GM19328 (cell line): ENCODE measurements around the gene EPPIN.
"Not testable (repeated sequence)": the region's sequence is repeated elsewhere in the genome, so short reads cannot be mapped to it uniquely, and the experiment has no call there.

ENCODE experiments used
- ATAC-seq: cut with Tn5 transposase; IDR thresholded peaks from one replicate; pipeline ENCODE4 v1.9.1; 2021; ENCODE audit warnings: mild to moderate bottlenecking, moderate library complexity; ENCODE audit not compliant: unreplicated experiment

The EPPIN gene

DNA sequence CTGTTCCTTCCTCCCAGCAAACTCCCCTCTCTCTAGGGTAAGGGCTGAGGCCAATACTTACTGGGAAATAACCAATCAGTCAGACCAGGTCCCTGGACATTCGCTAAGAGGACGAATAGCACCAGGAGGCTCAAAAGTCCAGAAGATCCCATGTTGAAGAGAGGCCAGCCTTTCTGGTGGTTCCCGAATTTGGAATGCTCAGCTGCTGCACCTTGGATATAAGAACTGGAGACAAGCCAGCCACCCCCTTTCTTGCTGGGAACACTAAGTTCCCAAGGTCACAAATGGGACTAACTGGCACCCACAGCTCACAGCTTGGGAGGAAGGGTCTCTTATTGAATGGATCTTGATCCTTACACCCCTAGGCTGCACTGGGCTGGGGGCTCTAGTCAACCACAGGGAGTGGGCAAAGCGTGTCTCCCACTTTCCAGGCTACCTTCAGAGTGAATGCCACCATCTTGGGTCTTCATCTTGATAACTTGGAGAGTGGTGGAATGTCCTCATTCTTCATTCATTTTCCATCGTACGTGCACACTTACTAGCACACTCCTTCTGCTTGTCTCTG lies at the start of gene EPPIN:
EPPIN (minus strand) TSS at position 196 of the 565 bp plus-strand sequence; CDS start at position 152, 44 bp downstream.
- no peak for ATAC-seq

GRCh38 chr20:45595235-45595634 lies 48.0 kb upstream of the EPPIN start:
- no peak for ATAC-seq

GRCh38 chr20:45593498-45593897 lies 46.3 kb upstream of the EPPIN start:
- ATAC-seq: no peak

DNA sequence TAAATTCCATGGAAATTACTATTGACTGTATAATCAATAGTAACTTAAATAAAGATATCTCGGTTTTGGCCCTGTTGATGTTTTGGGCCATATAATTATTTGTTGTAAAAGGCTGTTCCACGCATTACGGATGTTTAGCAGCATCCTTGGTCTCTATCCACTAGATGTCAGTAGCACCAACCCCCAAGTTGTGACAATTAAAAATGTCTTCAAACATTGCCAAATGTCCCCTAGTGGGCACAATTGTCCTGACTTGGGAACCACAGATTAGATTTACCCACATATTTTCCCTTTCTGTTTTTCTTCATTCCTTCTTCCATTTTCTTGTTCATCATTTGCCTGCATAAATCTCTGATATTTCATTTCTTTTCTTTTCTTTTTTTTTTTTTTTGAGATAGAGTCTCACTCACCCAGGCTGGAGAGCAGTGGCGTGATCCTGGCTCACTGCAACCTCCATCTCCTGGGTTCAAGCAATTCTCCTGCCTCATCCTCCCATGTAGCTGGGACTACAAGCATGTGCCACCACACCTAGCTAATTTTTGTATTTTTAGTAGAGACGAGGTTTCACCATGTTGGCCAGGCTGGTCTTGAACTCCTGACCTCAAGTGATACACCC lies 45.5 kb upstream of the EPPIN start:
- no peak for ATAC-seq

- ATAC-seq: no peak
These were observed 42.5 kb upstream of the EPPIN start for GRCh38 chr20:45589725-45590124.

DNA sequence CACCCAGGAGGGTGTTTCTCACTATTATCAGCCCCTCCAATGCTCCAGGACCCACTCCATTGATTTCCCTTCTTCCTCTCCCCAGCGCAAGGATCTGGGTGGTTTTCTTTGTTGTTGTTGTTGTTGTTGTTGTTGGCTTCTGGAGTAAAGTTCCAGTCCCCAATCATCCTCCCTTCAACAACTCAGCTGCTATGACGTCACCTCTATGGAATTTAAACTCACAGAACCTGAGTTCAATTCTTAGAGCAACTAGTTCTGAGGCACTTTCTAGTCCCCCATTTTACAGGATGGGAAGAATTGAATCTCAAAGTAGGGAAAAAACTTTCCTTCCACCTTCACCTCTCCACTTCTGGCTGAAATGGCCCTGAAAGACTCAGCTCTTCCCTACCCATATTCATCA lies 41.6 kb upstream of the EPPIN start:
- no peak for ATAC-seq

- not testable (repeated sequence) for ATAC-seq
These were observed 38.8 kb upstream of the EPPIN start for GRCh38 chr20:45585986-45586385.

- not testable (repeated sequence) for ATAC-seq
These were observed 37.1 kb upstream of the EPPIN start for GRCh38 chr20:45584294-45584693.

DNA sequence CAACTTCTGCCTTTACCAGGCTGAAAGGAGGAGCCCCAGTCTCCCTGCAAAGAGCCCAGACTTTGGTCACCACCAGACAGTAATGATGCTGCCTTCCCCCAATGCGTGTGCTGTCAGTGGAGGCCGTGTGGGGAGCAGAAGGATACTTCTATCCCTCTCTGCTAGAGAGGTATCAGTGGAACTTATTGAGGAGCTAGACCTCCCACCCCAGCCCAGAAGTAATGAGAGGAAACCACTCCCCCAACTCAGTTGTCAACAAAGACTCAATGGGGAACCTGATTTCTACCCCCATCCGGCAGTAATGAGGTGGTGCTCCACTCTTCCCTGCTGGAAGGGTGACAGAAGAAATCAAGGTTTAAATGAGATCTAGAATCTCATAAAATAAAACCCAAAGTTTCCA lies 36.3 kb upstream of the EPPIN start:
- no peak for ATAC-seq

DNA sequence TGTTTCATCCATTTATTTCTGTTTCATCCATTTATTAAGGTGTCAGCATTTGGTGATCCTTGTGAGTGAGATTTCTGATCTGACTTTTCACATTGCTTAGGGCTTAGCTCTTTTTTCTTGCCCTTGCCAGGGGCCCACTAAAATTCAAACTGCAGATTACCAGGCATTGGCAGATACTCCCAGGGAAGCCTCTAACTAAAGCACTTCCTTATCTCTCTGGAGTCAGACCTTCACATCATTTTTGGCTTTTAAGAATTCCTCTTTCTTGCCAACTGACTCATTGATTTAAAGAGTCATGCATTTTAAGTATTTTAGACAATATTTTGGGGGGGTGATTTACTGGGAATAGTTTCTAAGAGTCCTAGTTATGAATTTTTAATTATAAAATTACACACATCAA lies 34.5 kb upstream of the EPPIN start:
- ATAC-seq: no peak

GRCh38 chr20:45579184-45579583 lies 32.0 kb upstream of the EPPIN start, which contains the start of gene WFDC8:
Gene WFDC8 (minus strand): TSS chr20:45579284. CDS start chr20:45579247, 37 bp downstream.
- no peak for ATAC-seq

DNA sequence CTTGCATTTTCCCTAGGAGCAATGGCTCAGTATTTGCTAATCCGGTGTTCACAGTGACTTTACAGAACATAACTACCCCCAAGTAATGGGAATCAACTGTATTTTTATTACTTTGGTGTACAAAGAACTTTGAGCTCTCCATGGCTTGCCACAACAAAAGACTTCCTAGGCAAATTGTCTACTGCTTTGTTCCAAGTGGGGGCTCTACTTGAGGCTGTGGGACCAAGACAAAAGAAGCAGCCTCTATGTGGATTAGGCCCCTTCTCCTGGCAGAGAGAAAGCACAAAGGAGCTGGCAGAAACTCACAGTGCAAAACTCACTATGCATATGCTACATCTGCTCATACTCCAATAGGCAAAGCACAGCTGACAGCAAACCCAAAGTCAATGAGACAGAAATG lies 31.0 kb upstream of the EPPIN start:
- ATAC-seq: no peak

DNA sequence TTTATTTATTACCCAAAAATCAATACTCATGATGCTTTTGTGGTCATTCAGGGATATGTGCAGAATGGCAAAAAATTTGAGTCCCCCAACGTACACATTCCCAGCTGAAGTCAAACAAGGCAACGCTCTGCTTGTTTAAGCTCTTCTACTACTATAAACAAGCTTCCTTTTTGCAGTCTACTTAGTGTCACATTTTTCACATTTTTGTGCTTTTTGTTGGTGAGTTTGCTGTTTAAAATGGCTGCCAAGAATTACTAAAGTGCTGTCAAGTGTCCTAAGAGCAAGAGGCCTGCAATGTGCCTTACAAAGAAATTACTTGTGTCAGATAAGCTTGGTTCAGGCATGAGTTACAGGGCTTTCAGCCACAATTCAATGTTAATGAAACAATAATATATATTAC lies 29.8 kb upstream of the EPPIN start:
- ATAC-seq: no peak

- ATAC-seq: no peak
These were observed 28.7 kb upstream of the EPPIN start for GRCh38 chr20:45575931-45576330.

DNA sequence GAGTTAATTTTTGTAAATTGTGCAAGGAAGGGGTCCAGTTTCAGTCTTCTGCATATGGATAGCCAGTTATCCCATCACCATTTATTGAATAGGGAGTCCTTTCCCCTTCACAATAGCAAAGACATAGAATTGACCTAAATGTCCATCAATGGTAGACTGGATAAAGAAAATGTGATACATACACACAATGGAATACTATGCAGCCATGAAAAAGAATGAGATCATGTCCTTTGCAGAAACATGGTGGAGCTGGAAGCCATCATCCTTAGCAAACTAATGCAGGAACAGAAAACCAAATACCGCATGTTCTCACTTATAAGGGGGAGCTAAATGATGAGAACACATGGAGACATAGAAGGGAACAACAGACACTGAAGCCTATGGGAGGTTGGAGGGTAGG lies 22.4 kb upstream of the EPPIN start:
- not testable (repeated sequence) for ATAC-seq

- no peak for ATAC-seq
These were observed 17.6 kb upstream of the EPPIN start for GRCh38 chr20:45564760-45565276.

- no peak for ATAC-seq
These were observed 8.0 kb upstream of the EPPIN start for GRCh38 chr20:45555198-45555597.

DNA sequence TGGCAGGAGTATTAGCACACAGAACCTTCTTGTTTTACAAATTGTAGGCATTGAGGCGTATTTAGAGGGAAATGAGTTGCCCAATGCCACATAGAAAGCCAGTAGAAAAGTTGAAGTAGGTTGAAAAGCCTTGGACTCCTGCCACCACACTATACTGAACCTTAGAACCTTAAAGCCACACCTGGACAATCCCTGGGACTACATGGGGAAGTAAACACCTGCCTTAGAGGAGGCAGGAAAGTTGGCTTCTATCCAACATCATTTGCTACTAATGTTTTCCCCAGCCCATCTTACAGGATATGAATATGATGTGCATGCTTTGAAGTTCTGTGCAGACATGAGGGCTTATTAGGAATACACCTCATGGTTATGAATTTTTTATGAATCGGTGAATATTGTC lies 5.3 kb upstream of the EPPIN start:
- ATAC-seq: no peak

DNA sequence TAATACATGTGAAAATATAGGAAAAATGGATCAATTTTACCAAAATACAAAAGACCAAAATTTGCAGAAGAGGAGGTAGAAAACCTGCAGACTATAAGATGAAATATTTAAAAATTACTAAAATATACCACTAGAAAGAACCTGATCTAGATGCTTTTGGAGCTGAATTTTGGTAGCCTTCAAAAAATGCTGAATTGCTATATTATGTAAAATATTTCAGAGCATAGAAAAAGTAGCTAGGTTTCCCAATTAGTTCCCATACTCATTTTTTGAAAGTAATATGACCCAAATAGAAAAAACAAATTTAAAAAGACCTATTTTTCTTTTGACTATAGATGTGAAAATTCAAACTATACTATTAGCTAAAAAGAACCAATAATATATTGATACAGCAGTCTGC lies 3.6 kb upstream of the EPPIN start:
- ATAC-seq: no peak

GRCh38 chr20:45548410-45548809 lies 1.2 kb upstream of the EPPIN start:
- ATAC-seq: no peak

GRCh38 chr20:45545754-45546453 lies 1.3 kb downstream of the EPPIN start:
- ATAC-seq: no peak

DNA sequence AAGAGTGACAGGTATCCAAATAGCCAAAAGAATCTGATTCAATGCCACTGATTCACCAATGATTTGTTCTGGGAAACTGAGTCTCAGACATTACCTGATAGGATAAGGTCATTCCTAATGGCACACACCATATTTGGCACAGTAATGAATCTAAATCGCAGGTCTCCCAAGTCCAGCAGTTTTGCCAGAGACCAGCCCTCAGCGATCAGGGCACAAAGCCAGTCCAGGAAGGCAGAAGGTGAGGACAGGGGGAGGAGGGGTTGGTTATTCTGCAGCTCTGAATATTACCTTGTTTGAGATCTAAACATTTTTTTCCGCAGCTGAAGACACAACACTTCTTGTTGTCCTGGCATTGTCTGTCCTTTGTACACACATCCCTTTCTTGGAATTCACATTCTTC lies 1.9 kb downstream of the EPPIN start:
- no peak for ATAC-seq
